Panc1 (cell line): Measurements from ENCODE around the gene MRC2.

Source experiments
- SIN3A ChIP-seq: IDR thresholded peaks from 2 replicates; pipeline ENCODE4 v1.6.1; 2012; ENCODE audit warnings: low read depth, mild to moderate bottlenecking, low read length, moderate library complexity, borderline replicate concordance; ENCODE audit not compliant: insufficient read depth
- TF ChIP-seq, protein P1 (sequence below): fragments of 450-650 bp; IDR thresholded peaks from 2 replicates; pipeline ENCODE4 v1.5.1; 2017; ENCODE audit warnings: mild to moderate bottlenecking
- TF ChIP-seq, protein P2 (sequence below), 2 experiments: IDR thresholded peaks; 2 replicates each; pipeline ENCODE4 v1.6.1; 2011 to 2012; ENCODE audit warnings: low read depth in 2 of 2, control low read depth in 1 of 2, low read length in 1 of 2, mild to moderate bottlenecking in 1 of 2, moderate library complexity in 1 of 2; ENCODE audit not compliant: insufficient read depth in 1 of 2

DNA sequence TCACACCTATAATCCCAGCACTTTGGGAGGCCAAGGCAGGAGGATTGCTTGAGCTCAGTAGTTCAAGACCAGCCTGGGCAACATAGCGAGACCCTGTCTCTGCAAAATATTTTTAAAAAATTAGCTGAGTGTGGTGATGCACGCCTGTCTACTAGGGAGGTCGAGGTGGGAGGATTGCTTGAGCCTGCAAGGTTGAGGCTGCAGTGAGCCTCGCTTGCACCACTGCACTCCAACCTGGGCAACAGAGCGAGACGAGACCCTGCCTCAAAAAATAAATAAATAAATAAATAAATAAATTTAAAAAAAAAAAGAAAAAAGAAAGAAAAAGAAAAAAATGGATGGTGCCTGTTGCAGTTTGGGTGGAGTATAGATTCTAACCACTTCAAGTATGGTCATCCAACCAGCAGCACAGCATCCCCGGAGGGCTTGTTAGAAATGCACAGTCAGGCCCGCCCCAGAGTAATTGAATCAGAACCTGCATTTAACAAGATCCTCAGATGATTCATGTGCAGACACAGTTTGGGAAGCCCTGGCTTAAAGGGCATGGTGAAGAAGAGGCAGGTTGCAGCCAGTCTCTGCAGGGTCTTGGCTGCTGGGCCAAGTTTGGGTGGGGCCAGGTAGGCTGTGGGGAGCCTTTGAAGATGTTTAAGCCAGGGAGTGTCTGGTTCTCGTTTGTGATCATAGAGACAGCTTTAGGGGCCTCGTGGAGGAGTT lies 40.8 kb downstream of the MRC2 start:
- TF ChIP-seq, protein P1, sequence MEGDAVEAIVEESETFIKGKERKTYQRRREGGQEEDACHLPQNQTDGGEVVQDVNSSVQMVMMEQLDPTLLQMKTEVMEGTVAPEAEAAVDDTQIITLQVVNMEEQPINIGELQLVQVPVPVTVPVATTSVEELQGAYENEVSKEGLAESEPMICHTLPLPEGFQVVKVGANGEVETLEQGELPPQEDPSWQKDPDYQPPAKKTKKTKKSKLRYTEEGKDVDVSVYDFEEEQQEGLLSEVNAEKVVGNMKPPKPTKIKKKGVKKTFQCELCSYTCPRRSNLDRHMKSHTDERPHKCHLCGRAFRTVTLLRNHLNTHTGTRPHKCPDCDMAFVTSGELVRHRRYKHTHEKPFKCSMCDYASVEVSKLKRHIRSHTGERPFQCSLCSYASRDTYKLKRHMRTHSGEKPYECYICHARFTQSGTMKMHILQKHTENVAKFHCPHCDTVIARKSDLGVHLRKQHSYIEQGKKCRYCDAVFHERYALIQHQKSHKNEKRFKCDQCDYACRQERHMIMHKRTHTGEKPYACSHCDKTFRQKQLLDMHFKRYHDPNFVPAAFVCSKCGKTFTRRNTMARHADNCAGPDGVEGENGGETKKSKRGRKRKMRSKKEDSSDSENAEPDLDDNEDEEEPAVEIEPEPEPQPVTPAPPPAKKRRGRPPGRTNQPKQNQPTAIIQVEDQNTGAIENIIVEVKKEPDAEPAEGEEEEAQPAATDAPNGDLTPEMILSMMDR, result no peak
- no peak for TF ChIP-seq SIN3A
- TF ChIP-seq, protein P2, sequence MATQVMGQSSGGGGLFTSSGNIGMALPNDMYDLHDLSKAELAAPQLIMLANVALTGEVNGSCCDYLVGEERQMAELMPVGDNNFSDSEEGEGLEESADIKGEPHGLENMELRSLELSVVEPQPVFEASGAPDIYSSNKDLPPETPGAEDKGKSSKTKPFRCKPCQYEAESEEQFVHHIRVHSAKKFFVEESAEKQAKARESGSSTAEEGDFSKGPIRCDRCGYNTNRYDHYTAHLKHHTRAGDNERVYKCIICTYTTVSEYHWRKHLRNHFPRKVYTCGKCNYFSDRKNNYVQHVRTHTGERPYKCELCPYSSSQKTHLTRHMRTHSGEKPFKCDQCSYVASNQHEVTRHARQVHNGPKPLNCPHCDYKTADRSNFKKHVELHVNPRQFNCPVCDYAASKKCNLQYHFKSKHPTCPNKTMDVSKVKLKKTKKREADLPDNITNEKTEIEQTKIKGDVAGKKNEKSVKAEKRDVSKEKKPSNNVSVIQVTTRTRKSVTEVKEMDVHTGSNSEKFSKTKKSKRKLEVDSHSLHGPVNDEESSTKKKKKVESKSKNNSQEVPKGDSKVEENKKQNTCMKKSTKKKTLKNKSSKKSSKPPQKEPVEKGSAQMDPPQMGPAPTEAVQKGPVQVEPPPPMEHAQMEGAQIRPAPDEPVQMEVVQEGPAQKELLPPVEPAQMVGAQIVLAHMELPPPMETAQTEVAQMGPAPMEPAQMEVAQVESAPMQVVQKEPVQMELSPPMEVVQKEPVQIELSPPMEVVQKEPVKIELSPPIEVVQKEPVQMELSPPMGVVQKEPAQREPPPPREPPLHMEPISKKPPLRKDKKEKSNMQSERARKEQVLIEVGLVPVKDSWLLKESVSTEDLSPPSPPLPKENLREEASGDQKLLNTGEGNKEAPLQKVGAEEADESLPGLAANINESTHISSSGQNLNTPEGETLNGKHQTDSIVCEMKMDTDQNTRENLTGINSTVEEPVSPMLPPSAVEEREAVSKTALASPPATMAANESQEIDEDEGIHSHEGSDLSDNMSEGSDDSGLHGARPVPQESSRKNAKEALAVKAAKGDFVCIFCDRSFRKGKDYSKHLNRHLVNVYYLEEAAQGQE (IDR thresholded peaks at IDR 0.05; ENCODE audit: insufficient read depth in 1 of 2, low read depth in 2 of 2, low read length in 1 of 2), result no peak
